ENCODE measurements around the gene RAMP3. TPM values are rescaled to one million over a fixed set of nuclear protein-coding genes. Genes with fewer than 3 reads are reported as not detected.
"Not testable (repeated sequence)": the region's sequence is repeated elsewhere in the genome, so short reads cannot be mapped to it uniquely, and the experiment has no call there.

Gene RAMP3
- total and polyA plus RNA-seq, 9 donors: 2.5 to 7.2 (median 3.8) TPM

GRCh38 chr7:45192621-45193041 lies 35.0 kb downstream of the RAMP3 start:
- no peaks in the 10 kb centered on the region for H3K36me3 ChIP-seq (ENCODE audit: control insufficient read depth, insufficient read depth, low read length)
- no peaks in the 10 kb centered on the region for H3K9me3 ChIP-seq (replicated peaks; ENCODE audit: control insufficient read depth, low read depth, low read length)
- H3K4me1 ChIP-seq (ENCODE audit: control insufficient read depth, insufficient read depth, low read length): no peaks in the 10 kb centered on the region
- 17% methylated on average over 3 of the region's 11 CpGs for WGBS (ENCODE audit: insufficient coverage)
- no peak overlapping the region for H3K4me3 ChIP-seq (ENCODE audit: low read length)
- H3K27me3 ChIP-seq (ENCODE audit: control insufficient read depth, insufficient read depth, low read length): peaks cover 2% of the 10 kb centered on the region
- no peak overlapping the region for H3K27ac ChIP-seq (ENCODE audit: low read length)
- no peak for DNase-seq

- H3K9me3 ChIP-seq (replicated peaks; ENCODE audit: control insufficient read depth, low read depth, low read length): no peaks in the 10 kb centered on the region
- no peaks in the 10 kb centered on the region for H3K36me3 ChIP-seq (ENCODE audit: control insufficient read depth, insufficient read depth, low read length)
- peak; percentile 76 for DNase-seq
- WGBS (ENCODE audit: insufficient coverage): 45% methylated on average over 4 of the region's 4 CpGs
- peaks cover 2% of the 10 kb centered on the region for H3K27me3 ChIP-seq (ENCODE audit: control insufficient read depth, insufficient read depth, low read length)
- H3K4me1 ChIP-seq (ENCODE audit: control insufficient read depth, insufficient read depth, low read length): no peaks in the 10 kb centered on the region
- H3K4me3 ChIP-seq (ENCODE audit: low read length): no peak overlapping the region
- H3K27ac ChIP-seq (ENCODE audit: low read length): no peak overlapping the region
These were observed 36.2 kb downstream of the RAMP3 start for GRCh38 chr7:45193828-45194227.

DNA sequence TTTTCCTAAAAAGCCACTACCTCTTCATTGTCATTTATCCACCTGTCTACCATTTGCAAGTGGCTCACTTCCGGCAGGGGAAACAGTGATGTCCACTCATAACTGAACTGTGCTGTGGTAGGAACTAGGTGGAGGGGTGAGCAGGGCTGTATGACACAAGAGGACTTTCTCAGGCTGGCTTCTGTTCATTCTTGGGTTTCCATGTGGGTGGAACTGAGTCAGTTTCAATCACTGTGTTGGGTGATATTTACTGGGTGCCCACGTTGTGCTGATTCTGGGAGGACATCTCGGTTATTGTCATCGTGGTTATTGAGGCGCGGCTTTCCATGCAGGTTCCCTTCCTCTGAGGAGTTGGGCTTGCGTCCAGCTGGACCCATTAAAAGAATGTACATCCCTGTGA lies 38.8 kb downstream of the RAMP3 start:
- H3K9me3 ChIP-seq (replicated peaks; ENCODE audit: control insufficient read depth, low read depth, low read length): no peaks in the 10 kb centered on the region
- H3K4me1 ChIP-seq (ENCODE audit: control insufficient read depth, insufficient read depth, low read length): no peaks in the 10 kb centered on the region
- no peak overlapping the region for H3K4me3 ChIP-seq (ENCODE audit: low read length)
- H3K36me3 ChIP-seq (ENCODE audit: control insufficient read depth, insufficient read depth, low read length): no peaks in the 10 kb centered on the region
- H3K27me3 ChIP-seq (ENCODE audit: control insufficient read depth, insufficient read depth, low read length): peaks cover 2% of the 10 kb centered on the region
- H3K27ac ChIP-seq (ENCODE audit: low read length): no peak overlapping the region
- no peak for DNase-seq
- WGBS (ENCODE audit: insufficient coverage): 94% methylated on average over 6 of the region's 7 CpGs

DNA sequence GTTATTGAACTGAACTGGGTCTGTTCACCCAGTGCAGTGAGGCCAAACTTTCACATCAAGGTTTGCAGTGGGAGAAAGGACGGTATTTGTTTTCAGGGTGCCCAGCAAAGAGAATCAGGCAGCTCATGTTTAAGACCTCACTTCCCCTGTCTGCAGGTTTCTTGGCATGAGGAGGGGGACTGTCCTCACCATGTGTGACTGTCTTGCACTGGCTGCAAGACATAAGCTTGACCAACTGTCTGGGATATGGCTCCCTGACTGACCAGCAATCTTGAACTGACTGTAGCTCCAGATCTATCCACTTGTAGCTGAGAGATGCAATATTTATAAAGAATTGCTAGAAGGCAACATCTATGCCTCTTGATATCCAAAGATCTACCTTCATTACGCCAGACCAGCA lies 39.9 kb downstream of the RAMP3 start:
- no peak overlapping the region for H3K4me3 ChIP-seq (ENCODE audit: low read length)
- no peaks in the 10 kb centered on the region for H3K4me1 ChIP-seq (ENCODE audit: control insufficient read depth, insufficient read depth, low read length)
- peaks cover 2% of the 10 kb centered on the region for H3K27me3 ChIP-seq (ENCODE audit: control insufficient read depth, insufficient read depth, low read length)
- WGBS (ENCODE audit: insufficient coverage): 100% methylated on average over 1 of the region's 2 CpGs
- no peak for DNase-seq
- H3K36me3 ChIP-seq (ENCODE audit: control insufficient read depth, insufficient read depth, low read length): no peaks in the 10 kb centered on the region
- H3K27ac ChIP-seq (ENCODE audit: low read length): no peak overlapping the region
- no peaks in the 10 kb centered on the region for H3K9me3 ChIP-seq (replicated peaks; ENCODE audit: control insufficient read depth, low read depth, low read length)

GRCh38 chr7:45198986-45199385 lies 41.4 kb downstream of the RAMP3 start:
- Histone ChIP-seq H3K27ac (ENCODE audit: low read length) (no peak overlapping the region), H3K4me1 (ENCODE audit: control insufficient read depth, insufficient read depth, low read length) (no peaks in the 10 kb centered on the region), H3K9me3 (replicated peaks; ENCODE audit: control insufficient read depth, low read depth, low read length) (no peaks in the 10 kb centered on the region), H3K36me3 (ENCODE audit: control insufficient read depth, insufficient read depth, low read length) (no peaks in the 10 kb centered on the region), H3K27me3 (ENCODE audit: control insufficient read depth, insufficient read depth, low read length) (peaks cover 2% of the 10 kb centered on the region), H3K4me3 (ENCODE audit: low read length) (no peak overlapping the region)
- WGBS (ENCODE audit: insufficient coverage): 76% methylated on average over 3 of the region's 3 CpGs
- no peak for DNase-seq

- Histone ChIP-seq H3K4me3 (ENCODE audit: low read length) (no peak overlapping the region), H3K27me3 (ENCODE audit: control insufficient read depth, insufficient read depth, low read length) (peaks cover 2% of the 10 kb centered on the region), H3K4me1 (ENCODE audit: control insufficient read depth, insufficient read depth, low read length) (no peaks in the 10 kb centered on the region), H3K9me3 (replicated peaks; ENCODE audit: control insufficient read depth, low read depth, low read length) (no peaks in the 10 kb centered on the region), H3K27ac (ENCODE audit: low read length) (no peak overlapping the region), H3K36me3 (ENCODE audit: control insufficient read depth, insufficient read depth, low read length) (no peaks in the 10 kb centered on the region)
- no peak for DNase-seq
- 94% methylated on average over 3 of the region's 4 CpGs for WGBS (ENCODE audit: insufficient coverage)
These were observed 41.9 kb downstream of the RAMP3 start for GRCh38 chr7:45199506-45199905.

DNA sequence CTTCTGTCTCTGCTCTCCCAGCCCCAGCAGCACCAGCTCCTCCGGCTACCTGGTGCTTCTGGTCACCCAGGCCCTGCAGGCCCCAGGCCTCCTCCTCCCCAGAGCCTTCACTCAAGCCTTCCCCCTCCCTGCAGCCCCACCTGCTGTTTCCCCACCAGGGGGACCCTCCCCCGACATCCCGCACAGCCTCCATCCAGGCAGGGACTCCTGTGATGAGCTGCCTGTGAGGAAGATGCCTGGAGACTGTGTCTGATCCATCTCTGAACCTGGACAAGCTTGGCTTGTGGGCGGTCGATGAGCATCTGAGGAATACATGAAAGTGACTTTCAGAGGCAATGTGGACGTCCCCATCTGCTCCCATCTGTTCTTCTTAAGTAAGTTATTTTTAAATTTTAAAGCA lies 45.0 kb downstream of the RAMP3 start:
- Histone ChIP-seq H3K4me3 (ENCODE audit: low read length) (no peak overlapping the region), H3K36me3 (ENCODE audit: control insufficient read depth, insufficient read depth, low read length) (no peaks in the 10 kb centered on the region), H3K27ac (ENCODE audit: low read length) (no peak overlapping the region), H3K9me3 (replicated peaks; ENCODE audit: control insufficient read depth, low read depth, low read length) (no peaks in the 10 kb centered on the region), H3K4me1 (ENCODE audit: control insufficient read depth, insufficient read depth, low read length) (no peaks in the 10 kb centered on the region), H3K27me3 (ENCODE audit: control insufficient read depth, insufficient read depth, low read length) (peaks cover 6% of the 10 kb centered on the region)
- no peak for DNase-seq
- 56% methylated on average over 3 of the region's 6 CpGs for WGBS (ENCODE audit: insufficient coverage)

DNA sequence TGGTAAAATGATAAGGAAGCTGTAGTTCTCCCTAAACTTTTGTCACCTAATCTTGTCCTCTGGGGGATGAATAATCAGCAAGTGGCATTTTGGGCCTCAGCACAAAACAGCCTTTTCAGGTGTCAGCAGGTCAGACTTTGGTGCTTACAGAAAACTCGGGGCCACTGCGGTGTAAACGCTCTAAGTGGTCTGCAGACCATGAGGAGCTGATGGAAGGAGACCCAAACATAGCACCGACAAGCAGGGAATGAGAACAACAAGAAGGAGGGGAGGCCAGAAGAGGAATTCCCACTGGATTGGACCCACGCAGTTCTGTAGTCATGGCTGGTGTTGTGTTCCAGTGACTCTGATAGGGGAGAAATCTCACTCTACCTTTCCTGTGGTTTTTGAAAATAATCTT lies 45.4 kb downstream of the RAMP3 start:
- H3K9me3 ChIP-seq (replicated peaks; ENCODE audit: control insufficient read depth, low read depth, low read length): no peaks in the 10 kb centered on the region
- 67% methylated on average over 5 of the region's 5 CpGs for WGBS (ENCODE audit: insufficient coverage)
- H3K27me3 ChIP-seq (ENCODE audit: control insufficient read depth, insufficient read depth, low read length): peaks cover 6% of the 10 kb centered on the region
- H3K36me3 ChIP-seq (ENCODE audit: control insufficient read depth, insufficient read depth, low read length): no peaks in the 10 kb centered on the region
- no peaks in the 10 kb centered on the region for H3K4me1 ChIP-seq (ENCODE audit: control insufficient read depth, insufficient read depth, low read length)
- DNase-seq: no peak
- no peak overlapping the region for H3K27ac ChIP-seq (ENCODE audit: low read length)
- no peak overlapping the region for H3K4me3 ChIP-seq (ENCODE audit: low read length)

DNA sequence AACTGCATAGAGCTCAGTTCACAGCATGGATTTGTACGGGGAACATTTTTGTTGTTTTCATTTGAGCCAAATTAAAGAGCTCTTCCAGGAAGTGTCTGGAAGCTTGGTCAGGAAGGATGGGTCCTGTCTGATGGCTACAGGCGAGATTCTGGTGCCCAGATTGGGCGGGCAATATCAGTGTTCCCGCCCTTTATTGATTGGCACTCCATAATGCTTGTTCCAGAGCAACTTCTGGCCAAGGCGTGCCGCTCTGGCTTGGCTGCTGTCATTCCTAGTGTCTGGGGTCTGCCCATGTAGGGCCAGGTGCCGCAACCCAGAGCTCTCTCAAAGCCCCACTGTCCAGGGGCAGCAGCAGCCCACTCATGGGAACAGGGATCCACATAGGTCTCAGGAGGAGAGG lies 45.9 kb downstream of the RAMP3 start:
- Histone ChIP-seq H3K27ac (ENCODE audit: low read length) (peak overlapping the region; percentile 49), H3K9me3 (replicated peaks; ENCODE audit: control insufficient read depth, low read depth, low read length) (no peaks in the 10 kb centered on the region), H3K4me3 (ENCODE audit: low read length) (no peak overlapping the region), H3K36me3 (ENCODE audit: control insufficient read depth, insufficient read depth, low read length) (no peaks in the 10 kb centered on the region), H3K4me1 (ENCODE audit: control insufficient read depth, insufficient read depth, low read length) (no peaks in the 10 kb centered on the region), H3K27me3 (ENCODE audit: control insufficient read depth, insufficient read depth, low read length) (peaks cover 6% of the 10 kb centered on the region)
- 78% methylated on average over 7 of the region's 7 CpGs for WGBS (ENCODE audit: insufficient coverage)
- no peak for DNase-seq

GRCh38 chr7:45203936-45204445 lies 46.4 kb downstream of the RAMP3 start:
- WGBS (ENCODE audit: insufficient coverage): no CpG with 5 or more reads among the region's 2 CpGs
- no peaks in the 10 kb centered on the region for H3K36me3 ChIP-seq (ENCODE audit: control insufficient read depth, insufficient read depth, low read length)
- no peaks in the 10 kb centered on the region for H3K4me1 ChIP-seq (ENCODE audit: control insufficient read depth, insufficient read depth, low read length)
- peaks cover 6% of the 10 kb centered on the region for H3K27me3 ChIP-seq (ENCODE audit: control insufficient read depth, insufficient read depth, low read length)
- DNase-seq: peak; percentile 95
- peak overlapping the region; percentile 49 for H3K27ac ChIP-seq (ENCODE audit: low read length)
- H3K9me3 ChIP-seq (replicated peaks; ENCODE audit: control insufficient read depth, low read depth, low read length): no peaks in the 10 kb centered on the region
- peak overlapping the region; percentile 9 for H3K4me3 ChIP-seq (ENCODE audit: low read length)

- H3K4me1 ChIP-seq (ENCODE audit: control insufficient read depth, insufficient read depth, low read length): not testable (repeated sequence)
These were observed 48.7 kb downstream of the RAMP3 start for GRCh38 chr7:45206266-45206665.

More at GRCh38 chr7:45206266-45206665, 48.7 kb downstream of the RAMP3 start:
- H3K4me3 ChIP-seq (ENCODE audit: low read length); H3K27ac ChIP-seq (ENCODE audit: low read length); H3K27me3 ChIP-seq (ENCODE audit: control insufficient read depth, insufficient read depth, low read length); H3K9me3 ChIP-seq (replicated peaks; ENCODE audit: control insufficient read depth, low read depth, low read length); DNase-seq; H3K36me3 ChIP-seq (ENCODE audit: control insufficient read depth, insufficient read depth, low read length): not testable (repeated sequence)
- 84% methylated on average over 4 of the region's 5 CpGs for WGBS (ENCODE audit: insufficient coverage)

Data from muscle of leg (tissue), 11 donors.